Lower leg skin (tissue), 3 donors: Measurements from ENCODE around the gene AUTS2.

Experiments
- CTCF ChIP-seq, 3 donors: fragments of 450-650 bp; IDR thresholded peaks; one replicate each; pipeline ENCODE4 v1.5.1; 2016; ENCODE audit warnings: antibody characterized with exemption in 3 of 3, mild to moderate bottlenecking in 3 of 3, moderate library complexity in 2 of 3
- POLR2A ChIP-seq, 2 donors: fragments of 450-650 bp; IDR thresholded peaks; one replicate each; pipeline ENCODE4 v1.6.1; 2016 to 2017; ENCODE audit warnings: antibody characterized with exemption in 2 of 2, mild to moderate bottlenecking in 1 of 2, moderate library complexity in 1 of 2

DNA sequence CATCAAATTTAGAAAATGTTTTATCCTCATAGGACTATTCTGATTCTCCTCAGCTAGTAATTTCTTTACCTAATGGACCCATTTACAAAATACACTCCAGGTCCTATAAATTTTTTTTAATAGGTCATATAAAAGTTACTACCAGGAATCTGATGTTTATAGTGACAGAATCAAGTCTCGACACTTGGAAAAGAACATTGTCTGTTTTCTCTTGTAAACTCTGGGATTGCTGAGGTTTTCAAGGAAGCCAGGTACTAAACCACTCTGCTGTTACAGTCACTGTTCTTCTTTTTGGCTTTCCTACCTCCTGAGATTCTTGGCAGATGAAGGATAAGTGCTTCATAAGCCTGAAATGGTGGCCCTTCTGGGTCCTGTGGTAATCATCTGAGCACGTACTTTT, 493.1 kb downstream of the AUTS2 start:
- TF ChIP-seq CTCF (IDR thresholded peaks at IDR 0.05) (no peak), POLR2A (IDR thresholded peaks at IDR 0.05) (no peak)
